SKM-1 (cell line): Measurements from ENCODE around the gene COL9A3.

Experiments used
- DNase-seq: peaks from one replicate; lab custom pipeline; 2025; ENCODE audit not compliant: unreplicated experiment; lab: John Stamatoyannopoulos, UW

Gene COL9A3

DNA sequence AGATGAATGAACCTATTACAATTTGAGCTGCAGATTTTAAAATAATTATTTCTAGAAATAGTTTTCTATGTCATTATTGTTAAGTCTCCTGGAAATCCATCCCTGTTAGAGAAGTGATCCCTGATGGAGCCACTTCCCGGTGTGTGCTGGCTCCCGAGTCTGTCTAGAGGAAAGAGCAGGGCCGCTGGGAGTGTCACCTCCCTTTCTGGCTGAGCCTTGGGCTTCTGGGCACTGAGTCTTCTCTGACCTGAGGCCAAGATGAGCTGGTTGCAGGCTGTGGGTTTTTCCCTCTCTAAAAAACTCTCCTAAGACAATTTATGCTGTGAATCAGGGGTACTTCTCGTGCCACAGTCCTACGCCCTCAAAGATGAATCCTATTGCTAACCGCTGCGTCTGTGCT is 73.6 kb downstream of the COL9A3 start:
- no peak for DNase-seq
